Esophagus squamous epithelium (tissue), 5 donors: Measurements from ENCODE around the gene FGR. TPM values are rescaled to one million over a fixed set of nuclear protein-coding genes. Genes with fewer than 3 reads are reported as not detected.
"Not testable (repeated sequence)": the region's sequence is repeated elsewhere in the genome, so short reads cannot be mapped to it uniquely, and the experiment has no call there.

Experiments used
- DNase-seq: peaks from one replicate; lab custom pipeline; 2025; lab: John Stamatoyannopoulos, UW
- H3K27ac ChIP-seq, 4 donors: fragments of 200-600 bp; sonication (generic); one replicate each; pipeline ENCODE4 v1.5.1; 2016 to 2019; ENCODE audit warnings: mild to moderate bottlenecking in 1 of 4
- H3K27me3 ChIP-seq, 4 donors: fragments of 200-600 bp; sonication (generic); 1 replicate in 3 of 4; 2 replicates in 1 of 4; pipeline versions ENCODE4 v1.5.1 to v1.6.0; 2017 to 2021; ENCODE audit warnings: antibody characterized with exemption in 1 of 4
- H3K36me3 ChIP-seq, 3 donors: fragments of 200-600 bp; sonication (generic); one replicate each; pipeline ENCODE4 v1.5.1; 2016 to 2019
- H3K4me1 ChIP-seq, 3 donors: fragments of 200-600 bp; sonication (generic); one replicate each; pipeline ENCODE4 v1.5.1; 2017 to 2019
- H3K4me3 ChIP-seq, 4 donors: fragments of 200-600 bp; sonication (generic); 1 replicate in 3 of 4; 2 replicates in 1 of 4; pipeline ENCODE4 v1.5.1; 2016 to 2019; ENCODE audit warnings: mild to moderate bottlenecking in 2 of 4, moderate library complexity in 1 of 4
- H3K9me3 ChIP-seq, 3 donors: fragments of 200-600 bp; sonication (generic); one replicate each; pipeline ENCODE4 v1.5.1; 2016 to 2019
- POLR2A ChIP-seq, 4 donors: fragments of 450-650 bp; IDR thresholded peaks; one replicate each; pipeline ENCODE4 v1.6.1; 2017; ENCODE audit warnings: antibody characterized with exemption in 4 of 4, mild to moderate bottlenecking in 4 of 4, moderate library complexity in 3 of 4
- WGBS, 2 donors: methylation state at CpG; one replicate each; pipeline ENCODE4 v1.1.5; 2018; 5-methylcytosine and 5-hydroxymethylcytosine counted together
- intact Hi-C: fragments of 100-400 bp; cut with DNase I; formaldehyde crosslinking; loops from one replicate; pipeline ENCODE4 v1.15.0; 2022
- total RNA-seq, 4 donors: library from RNA; depleted of rRNA; stranded (reverse); fragments of >200 nt; gene quantifications; one replicate each; pipeline ENCODE4 v1.1.0, GENCODE V29; 2016
- TF ChIP-seq, protein P1 (sequence below), 6 experiments: fragments of 450-650 bp in 4 of 6; fragments of 200-600 bp in 2 of 6; sonication (generic) in 2 of 6; IDR thresholded peaks; one replicate each; pipeline ENCODE4 v1.5.1; 2016 to 2019; ENCODE audit warnings: antibody characterized with exemption in 6 of 6, mild to moderate bottlenecking in 4 of 6, moderate library complexity in 4 of 6
- donor health status: DM: yes; HTN: yes; CAD: no.

Gene FGR
- total RNA-seq, 4 donors from 2014 or later = 1.2 to 12.4 (median 7.5) TPM

DNA sequence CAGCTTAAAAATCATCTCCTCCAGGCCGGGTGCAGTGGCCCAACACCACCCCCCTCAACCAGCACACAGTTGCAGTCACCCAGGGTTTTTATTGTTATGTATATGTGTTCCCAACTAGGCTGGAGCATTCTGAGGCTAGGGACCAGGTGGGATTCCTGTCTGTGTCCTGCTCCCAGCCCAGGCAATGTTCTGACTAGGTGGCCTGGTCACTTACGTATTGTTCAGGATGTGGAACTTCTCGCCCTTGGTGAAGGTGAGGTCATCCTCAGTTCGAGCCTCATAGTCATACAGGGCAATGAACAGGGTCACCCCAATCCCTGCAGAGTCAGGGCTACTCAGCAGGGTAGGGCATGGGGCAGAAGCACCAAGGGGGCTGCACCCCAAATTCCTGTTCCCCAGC lies 12.2 kb downstream of the FGR start:
- Histone ChIP-seq H3K4me3 (no peak overlapping the region), H3K36me3 (no peaks in the 10 kb centered on the region), H3K4me1 (peaks cover 15 to 51% (median 23%) of the 10 kb centered on the region in 3 donors), H3K27me3 (no peaks in the 10 kb centered on the region), H3K9me3 (no peaks in the 10 kb centered on the region), H3K27ac (no peak overlapping the region)
- no peak for TF ChIP-seq POLR2A (IDR thresholded peaks at IDR 0.05)
- TF ChIP-seq, protein P1, sequence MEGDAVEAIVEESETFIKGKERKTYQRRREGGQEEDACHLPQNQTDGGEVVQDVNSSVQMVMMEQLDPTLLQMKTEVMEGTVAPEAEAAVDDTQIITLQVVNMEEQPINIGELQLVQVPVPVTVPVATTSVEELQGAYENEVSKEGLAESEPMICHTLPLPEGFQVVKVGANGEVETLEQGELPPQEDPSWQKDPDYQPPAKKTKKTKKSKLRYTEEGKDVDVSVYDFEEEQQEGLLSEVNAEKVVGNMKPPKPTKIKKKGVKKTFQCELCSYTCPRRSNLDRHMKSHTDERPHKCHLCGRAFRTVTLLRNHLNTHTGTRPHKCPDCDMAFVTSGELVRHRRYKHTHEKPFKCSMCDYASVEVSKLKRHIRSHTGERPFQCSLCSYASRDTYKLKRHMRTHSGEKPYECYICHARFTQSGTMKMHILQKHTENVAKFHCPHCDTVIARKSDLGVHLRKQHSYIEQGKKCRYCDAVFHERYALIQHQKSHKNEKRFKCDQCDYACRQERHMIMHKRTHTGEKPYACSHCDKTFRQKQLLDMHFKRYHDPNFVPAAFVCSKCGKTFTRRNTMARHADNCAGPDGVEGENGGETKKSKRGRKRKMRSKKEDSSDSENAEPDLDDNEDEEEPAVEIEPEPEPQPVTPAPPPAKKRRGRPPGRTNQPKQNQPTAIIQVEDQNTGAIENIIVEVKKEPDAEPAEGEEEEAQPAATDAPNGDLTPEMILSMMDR (IDR thresholded peaks at IDR 0.05) = no peak
- DNase-seq = no peak
- WGBS, 2 donors = 72 to 92% methylated on average over 2 to 3 of the region's 4 CpGs
- intact Hi-C loops = no loop called here

GRCh38 chr1:27621051-27621920 lies 13.7 kb downstream of the FGR start:
- 55 to 75% methylated on average over 4 of the region's 7 CpGs for WGBS, 2 donors
- TF ChIP-seq, protein P1 (IDR thresholded peaks at IDR 0.05) = no peak
- no peak for TF ChIP-seq POLR2A (IDR thresholded peaks at IDR 0.05)
- no peak for DNase-seq
- peaks cover 15 to 46% (median 23%) of the 10 kb centered on the region in 3 donors for H3K4me1 ChIP-seq
- no peak overlapping the region for H3K4me3 ChIP-seq
- H3K27me3 ChIP-seq = no peaks in the 10 kb centered on the region
- H3K27ac ChIP-seq = no peak overlapping the region
- no peaks in the 10 kb centered on the region for H3K9me3 ChIP-seq
- H3K36me3 ChIP-seq = no peaks in the 10 kb centered on the region
- intact Hi-C loops = no loop called here

DNA sequence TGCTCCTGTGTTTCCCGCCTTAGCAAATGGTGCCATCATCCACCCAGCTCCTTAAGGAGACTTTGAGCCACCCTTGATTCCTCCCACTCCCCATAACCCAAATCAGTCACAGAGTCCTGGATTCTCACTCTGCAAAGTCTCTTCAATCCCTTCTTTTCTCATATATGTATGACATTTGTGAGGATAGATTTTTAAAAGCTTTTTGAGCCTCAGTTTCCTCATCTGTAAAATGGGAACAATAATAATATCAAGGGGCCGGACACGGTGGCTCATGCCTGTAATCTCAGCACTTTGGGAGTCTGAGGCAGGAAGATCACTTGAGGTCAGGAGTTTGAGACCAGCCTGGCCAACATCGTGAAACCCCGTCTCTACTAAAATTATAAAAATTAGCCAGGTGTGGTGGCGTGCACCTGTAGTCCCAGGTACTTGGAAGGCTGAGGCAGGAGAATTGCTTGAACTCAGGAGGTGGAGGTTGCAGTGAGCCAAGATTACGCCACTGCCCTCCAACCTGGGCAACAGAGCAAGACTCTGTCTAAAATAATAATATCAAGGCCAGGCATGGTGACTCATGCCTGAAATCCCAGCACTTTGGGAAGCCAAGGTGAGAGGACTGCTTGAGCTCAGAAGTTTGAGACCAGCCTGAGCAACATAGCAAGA lies 15.1 kb downstream of the FGR start:
- H3K27me3 ChIP-seq, DNase-seq, intact Hi-C loops, H3K9me3 ChIP-seq, H3K4me3 ChIP-seq, H3K27ac ChIP-seq, H3K36me3 ChIP-seq: not testable (repeated sequence)
- 83 to 91% methylated on average over 6 to 7 of the region's 7 CpGs for WGBS, 2 donors
- peaks cover 3 to 34% (median 10%) of the 10 kb centered on the region in 3 donors for H3K4me1 ChIP-seq

DNA sequence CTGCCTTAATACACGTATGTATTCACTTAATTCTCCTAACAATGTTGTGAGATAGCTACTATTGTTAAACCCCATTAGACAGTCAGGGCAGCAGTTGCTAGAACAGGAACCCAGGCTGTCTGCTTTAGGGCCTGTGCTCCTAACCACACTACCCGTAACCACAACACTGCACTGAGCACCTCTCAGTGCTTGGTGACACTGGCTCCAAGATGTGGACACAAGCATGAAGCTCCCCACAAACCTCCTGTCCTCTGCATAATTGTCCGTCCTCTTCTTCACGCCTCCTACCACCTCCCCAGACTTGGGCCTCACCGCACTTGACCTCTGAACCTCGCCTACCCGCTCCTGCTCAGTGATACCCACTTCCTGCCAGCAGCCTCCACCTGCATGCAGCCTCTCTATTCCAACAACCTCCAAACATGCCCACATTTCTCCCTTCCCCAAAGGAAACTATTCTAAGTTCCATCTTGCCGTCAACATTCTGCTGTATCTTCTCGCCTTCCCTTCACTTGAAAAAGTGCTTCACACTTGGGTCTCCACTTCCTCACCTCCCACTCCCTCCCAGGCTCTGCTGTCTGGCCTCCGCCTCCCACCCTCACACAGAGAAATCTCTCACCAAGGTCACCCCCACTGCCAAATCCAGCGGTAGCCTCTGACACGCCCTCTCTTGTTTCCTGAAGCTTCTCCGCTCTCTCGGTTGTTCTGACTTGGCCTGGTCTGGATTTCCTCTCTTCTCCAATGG lies 16.5 kb downstream of the FGR start:
- Histone ChIP-seq H3K9me3 (no peaks in the 10 kb centered on the region), H3K4me1 (peaks cover 0 to 30% (median 1%) of the 10 kb centered on the region in 3 donors), H3K36me3 (no peaks in the 10 kb centered on the region), H3K27ac (no peak overlapping the region), H3K4me3 (no peak overlapping the region), H3K27me3 (no peaks in the 10 kb centered on the region)
- intact Hi-C loops = no loop called here
- 68 to 74% methylated on average over 14 of the region's 14 CpGs for WGBS, 2 donors
- DNase-seq = no peak
- TF ChIP-seq, protein P1 (IDR thresholded peaks at IDR 0.05) = no peak
- TF ChIP-seq POLR2A (IDR thresholded peaks at IDR 0.05) = no peak

- peak overlapping the region in 1 of 4 donors; percentile 13 for H3K27ac ChIP-seq
- WGBS, 2 donors = 89 to 91% methylated on average over 2 of the region's 2 CpGs
- no peaks in the 10 kb centered on the region for H3K36me3 ChIP-seq
- peaks cover 0 to 22% (median 0%) of the 10 kb centered on the region in 3 donors for H3K4me1 ChIP-seq
- intact Hi-C loops = no loop called here
- H3K9me3 ChIP-seq = no peaks in the 10 kb centered on the region
- TF ChIP-seq, protein P1 (IDR thresholded peaks at IDR 0.05) = no peak
- no peak for TF ChIP-seq POLR2A (IDR thresholded peaks at IDR 0.05)
- DNase-seq = no peak
- no peaks in the 10 kb centered on the region for H3K27me3 ChIP-seq
- no peak overlapping the region for H3K4me3 ChIP-seq
These were observed 17.6 kb downstream of the FGR start for GRCh38 chr1:27617420-27617819.
